Left ventricle myocardium inferior (tissue), 1 donor: ENCODE data around the gene RNU2-1. TPM values are rescaled to one million over a fixed set of nuclear protein-coding genes. Genes with fewer than 3 reads are reported as not detected.
"Not testable (repeated sequence)": the region's sequence is repeated elsewhere in the genome, so short reads cannot be mapped to it uniquely, and the experiment has no call there.

ENCODE experiments used
- DNase-seq: peaks from one replicate; pipeline ENCODE4 v3.0.0-alpha.2; 2020
- H3K27ac ChIP-seq: fragments of 200-600 bp; replicated peaks from 2 replicates; pipeline ENCODE4 v1.8.0; 2021
- H3K27me3 ChIP-seq: fragments of 200-600 bp; 2 replicates; pipeline ENCODE4 v1.8.0; 2021; ENCODE audit warnings: low read depth
- H3K36me3 ChIP-seq: fragments of 200-600 bp; 2 replicates; pipeline ENCODE4 v1.8.0; 2021
- H3K4me1 ChIP-seq: fragments of 200-600 bp; 2 replicates; pipeline ENCODE4 v1.8.0; 2021
- H3K4me3 ChIP-seq: fragments of 200-600 bp; 2 replicates; pipeline ENCODE4 v1.8.0; 2021; ENCODE audit warnings: mild to moderate bottlenecking, moderate library complexity
- H3K9me3 ChIP-seq: fragments of 200-600 bp; replicated peaks from 2 replicates; pipeline ENCODE4 v1.8.0; 2021
- CTCF ChIP-seq: fragments of 200-600 bp; IDR thresholded peaks from 2 replicates; pipeline ENCODE4 v1.8.0; 2021; ENCODE audit warnings: antibody characterized with exemption, mild to moderate bottlenecking, borderline replicate concordance
- intact Hi-C: fragments of 100-400 bp; cut with micrococcal nuclease; formaldehyde crosslinking; loops from one replicate; pipeline ENCODE4 v1.11.0; 2022
- total RNA-seq: library from RNA; stranded (reverse); fragmentation: NEBNext Ultra II Directional; extraction: Animal tissue kit (Norgen Biotek cat#: 25700); gene quantifications from one replicate; pipeline ENCODE4 v1.2.1, GENCODE V29; 2021
- donor health status: DM: no; HTN: yes; CAD: no; lungs with severe emphysema.

The RNU2-1 gene
- total RNA-seq, 1 donor from 2014 or later = 5,474 TPM

- intact Hi-C loops = no loop called here
- DNase-seq = no peak
- no peaks in the 10 kb centered on the region for H3K4me1 ChIP-seq
- no peak overlapping the region for H3K4me3 ChIP-seq
- no peak for TF ChIP-seq CTCF
- peaks cover 100% of the 10 kb centered on the region for H3K36me3 ChIP-seq
- no peaks in the 10 kb centered on the region for H3K27me3 ChIP-seq
- no peaks in the 10 kb centered on the region for H3K9me3 ChIP-seq
- H3K27ac ChIP-seq = no peak overlapping the region
Measured at GRCh38 chr17:43200127-43200526, 33.6 kb downstream of the RNU2-1 start.

GRCh38 chr17:43199633-43200032, 34.1 kb downstream of the RNU2-1 start:
- H3K27me3 ChIP-seq = no peaks in the 10 kb centered on the region
- H3K27ac ChIP-seq = no peak overlapping the region
- no peak overlapping the region for H3K4me3 ChIP-seq
- intact Hi-C loops = no loop called here
- H3K4me1 ChIP-seq = no peaks in the 10 kb centered on the region
- no peaks in the 10 kb centered on the region for H3K9me3 ChIP-seq
- no peak for DNase-seq
- no peak for TF ChIP-seq CTCF
- peaks cover 100% of the 10 kb centered on the region for H3K36me3 ChIP-seq

- Histone ChIP-seq H3K27ac (no peak overlapping the region), H3K27me3 (no peaks in the 10 kb centered on the region), H3K4me1 (no peaks in the 10 kb centered on the region), H3K36me3 (peaks cover 100% of the 10 kb centered on the region), H3K4me3 (no peak overlapping the region), H3K9me3 (no peaks in the 10 kb centered on the region)
- intact Hi-C loops = no loop called here
- DNase-seq = no peak
- TF ChIP-seq CTCF = no peak
Measured at GRCh38 chr17:43193251-43193650, 40.5 kb downstream of the RNU2-1 start.

- H3K9me3 ChIP-seq = not testable (repeated sequence)
- H3K36me3 ChIP-seq = peaks cover 98% of the 10 kb centered on the region
Measured at GRCh38 chr17:43186656-43187055, 47.1 kb downstream of the RNU2-1 start.

GRCh38 chr17:43183921-43184320, 49.9 kb downstream of the RNU2-1 start:
- peaks cover 97% of the 10 kb centered on the region for H3K36me3 ChIP-seq

More at GRCh38 chr17:43186656-43187055, 47.1 kb downstream of the RNU2-1 start:
- H3K27me3 ChIP-seq, H3K27ac ChIP-seq, H3K4me1 ChIP-seq, H3K4me3 ChIP-seq, intact Hi-C loops, DNase-seq: not testable (repeated sequence)

More at GRCh38 chr17:43183921-43184320, 49.9 kb downstream of the RNU2-1 start:
- H3K9me3 ChIP-seq = no peaks in the 10 kb centered on the region
- no peak overlapping the region for H3K4me3 ChIP-seq
- DNase-seq = no peak
- intact Hi-C loops = no loop called here
- no peak overlapping the region for H3K27ac ChIP-seq
- no peak for TF ChIP-seq CTCF
- H3K4me1 ChIP-seq = peaks cover 6% of the 10 kb centered on the region
- no peaks in the 10 kb centered on the region for H3K27me3 ChIP-seq

Other genes starting within 250 kb of the RNU2-1 start
- 759 TPM for gene RPL27, start 235.6 kb downstream of the RNU2-1 start, total RNA-seq
- gene IFI35, start 227.2 kb downstream of the RNU2-1 start, total RNA-seq = 11.5 TPM
- 68.2 TPM for gene VAT1, start 211.6 kb downstream of the RNU2-1 start, total RNA-seq
- 0.85 TPM for gene RND2, start 208.7 kb downstream of the RNU2-1 start, total RNA-seq
- 8.1 TPM for gene BRCA1, start 108.6 kb downstream of the RNU2-1 start, total RNA-seq
- gene NBR1, start 62.8 kb downstream of the RNU2-1 start, total RNA-seq = 103 TPM
- gene TMEM106A, start 22.1 kb downstream of the RNU2-1 start, total RNA-seq = 3.2 TPM
- gene CCDC200, start 5.4 kb downstream of the RNU2-1 start, total RNA-seq = not detected
- 7.1 TPM for gene ARL4D, start 165.0 kb upstream of the RNU2-1 start, total RNA-seq
- 26.0 TPM for gene DHX8, start 250.0 kb upstream of the RNU2-1 start, total RNA-seq